Stimulated activated CD4-positive, alpha-beta T cell treated with anti-CD3 and anti-CD28 coated beads, Interleukin-4, amount 100 ng/mL, for 1 hour (primary cell): ENCODE measurements around the gene LRRFIP2.

Experiments
- DNase-seq: peaks from one replicate; pipeline ENCODE4 v3.0.0-alpha.2; 2020

The LRRFIP2 gene

GRCh38 chr3:37017683-37018082 lies 156.7 kb downstream of the LRRFIP2 start:
- DNase-seq = no peak

- no peak for DNase-seq
Observed at GRCh38 chr3:37016903-37017302, 157.5 kb downstream of the LRRFIP2 start.

- DNase-seq = no peak
Observed at GRCh38 chr3:37015642-37016041, 158.7 kb downstream of the LRRFIP2 start.

GRCh38 chr3:37014620-37015019 lies 159.8 kb downstream of the LRRFIP2 start:
- DNase-seq = no peak
